Mesendoderm (in vitro differentiated cells): ENCODE results near the gene TRRAP.
"Not testable (repeated sequence)": the region's sequence is repeated elsewhere in the genome, so short reads cannot be mapped to it uniquely, and the experiment has no call there.

Experiments used
- DNase-seq: peaks from one replicate; pipeline ENCODE4 v3.0.0; 2013
- H2AK5ac ChIP-seq: 2 replicates; pipeline ENCODE4 v1.6.1; 2013; ENCODE audit warnings: low read length, inconsistent platforms
- H2BK120ac ChIP-seq: 2 replicates; pipeline ENCODE4 v1.6.1; 2013; ENCODE audit warnings: low read depth, mild to moderate bottlenecking, low read length, moderate library complexity, mixed read lengths
- H2BK15ac ChIP-seq: replicated peaks from 2 replicates; pipeline ENCODE4 v1.6.1; 2013; ENCODE audit warnings: low read depth, mild to moderate bottlenecking, moderate library complexity
- H2BK5ac ChIP-seq: 2 replicates; pipeline ENCODE4 v1.6.1; 2013; ENCODE audit warnings: low read length, inconsistent platforms
- H3K18ac ChIP-seq: 2 replicates; pipeline ENCODE4 v1.6.1; 2013; ENCODE audit warnings: mild to moderate bottlenecking, low read length, mixed read lengths
- H3K23ac ChIP-seq: one replicate; pipeline ENCODE4 v1.6.1; 2013; ENCODE audit warnings: low read length
- H3K27ac ChIP-seq: 2 replicates; pipeline ENCODE4 v1.5.1; 2013; ENCODE audit warnings: low read depth, mild to moderate bottlenecking, inconsistent platforms, low read length, moderate library complexity
- H3K27me3 ChIP-seq: 2 replicates; pipeline ENCODE4 v1.6.1; 2013; ENCODE audit warnings: low read length, control low read depth, mild to moderate bottlenecking, inconsistent platforms; ENCODE audit not compliant: insufficient read depth, poor library complexity
- H3K36me3 ChIP-seq: 2 replicates; pipeline ENCODE4 v1.6.1; 2013; ENCODE audit warnings: low read length, inconsistent platforms; ENCODE audit not compliant: control insufficient read depth, insufficient read depth
- H3K4ac ChIP-seq: one replicate; pipeline ENCODE4 v1.6.1; 2013; ENCODE audit warnings: low read depth, mild to moderate bottlenecking, low read length, moderate library complexity
- H3K4me1 ChIP-seq: 2 replicates; pipeline ENCODE4 v1.6.1; 2013; ENCODE audit warnings: low read depth, low read length, inconsistent platforms; ENCODE audit not compliant: control insufficient read depth
- H3K4me2 ChIP-seq: 2 replicates; pipeline ENCODE4 v1.6.1; 2013; ENCODE audit warnings: low read length
- H3K4me3 ChIP-seq: 2 replicates; pipeline ENCODE4 v1.5.1; 2013; ENCODE audit warnings: mild to moderate bottlenecking, low read length
- H3K56ac ChIP-seq: one replicate; pipeline ENCODE4 v1.6.1; 2013; ENCODE audit warnings: low read length
- H3K79me1 ChIP-seq: 2 replicates; pipeline ENCODE4 v1.6.1; 2013; ENCODE audit warnings: low read length, inconsistent platforms
- H3K79me2 ChIP-seq: 2 replicates; pipeline ENCODE4 v1.6.1; 2013; ENCODE audit warnings: mild to moderate bottlenecking, low read length; ENCODE audit not compliant: control insufficient read depth, insufficient read depth
- H3K9ac ChIP-seq: 2 replicates; pipeline ENCODE4 v1.6.1; 2013; ENCODE audit warnings: low read length, inconsistent platforms
- H4K5ac ChIP-seq: one replicate; pipeline ENCODE4 v1.6.1; 2013; ENCODE audit warnings: low read length
- H4K8ac ChIP-seq: one replicate; pipeline ENCODE4 v1.6.1; 2013; ENCODE audit warnings: low read depth, mild to moderate bottlenecking, control low read depth, low read length, moderate library complexity
- WGBS: extraction: QIAGEN DNeasy Blood & Tissue Kit; methylation state at CpG from one replicate; pipeline ENCODE4 v1.1.7; 2013; ENCODE audit warnings: low lambda C conversion rate, missing lambda C conversion rate; ENCODE audit not compliant: insufficient coverage; ENCODE audit errors: extremely low coverage; 5-methylcytosine and 5-hydroxymethylcytosine counted together

Gene TRRAP

DNA sequence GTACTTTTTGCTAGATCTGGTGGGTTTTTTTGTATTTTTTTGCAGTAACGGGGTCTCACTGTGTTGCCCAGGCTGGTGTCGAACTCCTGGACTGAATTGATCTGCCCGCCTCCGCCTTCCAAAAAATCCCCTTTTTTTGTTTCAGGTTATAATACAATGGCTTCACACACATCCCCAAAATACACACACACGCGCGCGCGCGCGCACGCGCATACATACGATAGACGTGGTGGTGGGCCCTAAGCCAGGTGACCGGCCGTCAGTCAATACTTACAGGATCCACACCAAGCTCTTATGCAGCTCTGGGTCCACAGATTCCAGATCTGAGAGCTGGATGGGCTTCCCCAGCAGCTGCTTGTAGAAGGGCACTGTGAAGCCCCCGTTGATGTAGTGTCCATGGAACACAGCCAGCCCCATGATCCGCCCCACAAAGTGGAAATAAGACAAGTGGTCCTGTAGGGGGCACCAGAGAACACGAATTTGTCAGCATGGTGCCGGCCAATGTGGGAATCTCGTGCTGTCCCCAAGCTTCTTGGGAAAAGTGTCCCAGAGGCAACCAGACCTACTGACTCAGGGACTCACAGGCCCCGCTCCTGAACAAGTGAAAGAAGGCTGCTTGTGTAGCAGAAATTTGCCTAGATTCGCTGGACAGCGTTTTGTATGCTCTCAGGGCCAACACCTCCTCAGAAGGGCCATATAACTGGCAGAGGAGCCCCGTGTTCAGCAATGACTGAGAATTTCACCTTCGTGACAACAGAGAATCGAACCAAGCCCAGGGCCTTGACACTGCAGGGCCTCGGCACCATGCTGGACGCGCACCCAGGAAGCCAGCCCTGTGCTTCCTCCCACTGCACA is 162.0 kb downstream of the TRRAP start:
- H3K9ac ChIP-seq = no peak overlapping the region

DNA sequence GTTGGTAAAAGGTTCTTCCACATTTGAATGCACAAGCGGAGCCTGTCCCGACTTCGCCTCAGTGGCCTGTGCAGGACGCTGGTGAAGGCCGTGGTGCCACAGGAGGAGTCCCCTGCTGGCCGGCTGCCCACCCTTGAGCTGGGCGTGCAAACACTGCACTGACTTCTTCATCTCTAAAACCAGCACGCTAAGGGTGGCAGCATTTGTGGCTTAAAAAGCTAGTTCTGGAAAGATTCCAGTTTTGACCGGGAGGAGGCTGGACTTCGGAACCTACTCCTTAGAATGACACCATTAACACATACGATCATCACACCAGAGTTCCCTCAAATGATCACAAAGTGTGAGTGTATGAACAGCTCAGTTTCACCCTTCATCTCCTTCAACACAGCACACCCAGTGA is 163.2 kb downstream of the TRRAP start:
- Histone ChIP-seq H3K27ac (no peak overlapping the region), H3K79me1 (no peaks in the 10 kb centered on the region), H3K4me2 (no peak overlapping the region), H4K5ac (no peak overlapping the region), H3K27me3 (no peaks in the 10 kb centered on the region), H3K4me1 (no peaks in the 10 kb centered on the region), H3K56ac (no peak overlapping the region), H3K4me3 (no peak overlapping the region), H2BK120ac (no peak overlapping the region), H3K36me3 (peaks cover 12% of the 10 kb centered on the region), H3K18ac (no peak overlapping the region), H3K23ac (no peak overlapping the region), H2BK5ac (no peak overlapping the region), H2AK5ac (no peak overlapping the region), H3K9ac (no peak overlapping the region), H4K8ac (no peak overlapping the region), H2BK15ac (no peak overlapping the region), H3K79me2 (no peaks in the 10 kb centered on the region), H3K4ac (no peak overlapping the region)
- DNase-seq = no peak
- no CpG with 5 or more reads among the region's 11 CpGs for WGBS

More for the DNA sequence above, 162.0 kb downstream of the TRRAP start:
- Histone ChIP-seq H3K4ac (no peak overlapping the region), H2BK5ac (no peak overlapping the region), H3K4me1 (no peaks in the 10 kb centered on the region), H4K8ac (no peak overlapping the region), H3K4me3 (no peak overlapping the region), H2BK120ac (no peak overlapping the region), H3K18ac (no peak overlapping the region), H2AK5ac (no peak overlapping the region), H3K27me3 (no peaks in the 10 kb centered on the region), H3K79me1 (no peaks in the 10 kb centered on the region), H3K36me3 (peaks cover 15% of the 10 kb centered on the region), H4K5ac (no peak overlapping the region), H3K4me2 (no peak overlapping the region), H3K23ac (no peak overlapping the region), H3K79me2 (no peaks in the 10 kb centered on the region), H3K56ac (peak overlapping the region; percentile 68), H3K27ac (no peak overlapping the region), H2BK15ac (no peak overlapping the region)
- DNase-seq = peak; percentile 92
- no CpG with 5 or more reads among the region's 31 CpGs for WGBS

DNA sequence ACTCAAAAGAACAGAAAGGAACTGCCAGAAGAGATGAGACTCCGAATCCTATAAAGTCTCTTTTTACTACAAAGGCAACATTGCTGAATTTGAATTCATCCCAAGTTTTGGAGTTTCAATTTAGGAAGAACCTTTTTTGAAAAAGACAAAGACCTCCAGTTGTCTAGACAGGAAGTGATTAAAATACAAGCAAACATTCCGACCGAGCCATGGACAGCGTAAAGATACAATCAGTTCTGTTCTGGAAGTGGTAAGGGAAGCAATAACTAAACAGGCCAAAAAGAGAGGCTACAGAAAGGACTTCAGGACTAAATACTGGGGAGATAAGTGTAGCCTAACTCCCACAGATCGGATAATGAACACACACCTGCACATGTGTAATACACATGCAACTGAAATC is 164.6 kb downstream of the TRRAP start:
- WGBS = no CpG with 5 or more reads among the region's 5 CpGs

DNA sequence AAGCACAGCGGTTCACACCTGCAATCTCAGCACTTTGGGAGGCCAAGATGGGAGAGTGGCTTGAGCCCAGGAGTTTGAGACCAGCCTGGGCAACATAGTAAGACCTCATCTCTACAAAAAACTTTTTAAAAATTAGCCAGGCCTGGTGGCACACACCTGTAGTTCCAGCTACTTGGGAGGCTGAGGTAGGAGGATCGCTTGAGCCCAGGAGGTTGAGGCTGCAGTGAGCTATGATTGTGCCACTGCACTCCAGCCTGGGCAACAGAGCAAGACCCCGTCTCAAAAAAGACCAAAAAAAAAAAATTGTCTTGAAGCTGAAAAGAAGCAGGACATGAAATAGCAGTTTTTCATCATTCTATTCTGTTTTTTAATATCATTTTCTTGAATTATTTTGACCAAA is 166.5 kb downstream of the TRRAP start:
- H3K4me3 ChIP-seq, H3K18ac ChIP-seq, H3K23ac ChIP-seq, DNase-seq, H3K36me3 ChIP-seq, H2BK15ac ChIP-seq, H2AK5ac ChIP-seq, H4K5ac ChIP-seq, H3K9ac ChIP-seq, H3K27ac ChIP-seq, H2BK5ac ChIP-seq, H3K56ac ChIP-seq, H2BK120ac ChIP-seq, H3K79me1 ChIP-seq, H4K8ac ChIP-seq, H3K79me2 ChIP-seq, H3K27me3 ChIP-seq, H3K4me2 ChIP-seq, H3K4me1 ChIP-seq, H3K4ac ChIP-seq: not testable (repeated sequence)
- no CpG with 5 or more reads among the region's 3 CpGs for WGBS

More for the DNA sequence above, 164.6 kb downstream of the TRRAP start:
- Histone ChIP-seq H3K27me3 (no peaks in the 10 kb centered on the region), H2BK120ac (no peak overlapping the region), H3K18ac (no peak overlapping the region), H3K23ac (no peak overlapping the region), H3K9ac (no peak overlapping the region), H4K5ac (no peak overlapping the region), H3K27ac (no peak overlapping the region), H2BK15ac (no peak overlapping the region), H3K4me3 (no peak overlapping the region), H3K4ac (no peak overlapping the region), H2BK5ac (no peak overlapping the region), H3K56ac (no peak overlapping the region), H3K79me1 (no peaks in the 10 kb centered on the region), H3K36me3 (peaks cover 7% of the 10 kb centered on the region), H3K4me1 (no peaks in the 10 kb centered on the region), H3K4me2 (no peak overlapping the region), H2AK5ac (no peak overlapping the region), H4K8ac (no peak overlapping the region), H3K79me2 (no peaks in the 10 kb centered on the region)
- no peak for DNase-seq

DNA sequence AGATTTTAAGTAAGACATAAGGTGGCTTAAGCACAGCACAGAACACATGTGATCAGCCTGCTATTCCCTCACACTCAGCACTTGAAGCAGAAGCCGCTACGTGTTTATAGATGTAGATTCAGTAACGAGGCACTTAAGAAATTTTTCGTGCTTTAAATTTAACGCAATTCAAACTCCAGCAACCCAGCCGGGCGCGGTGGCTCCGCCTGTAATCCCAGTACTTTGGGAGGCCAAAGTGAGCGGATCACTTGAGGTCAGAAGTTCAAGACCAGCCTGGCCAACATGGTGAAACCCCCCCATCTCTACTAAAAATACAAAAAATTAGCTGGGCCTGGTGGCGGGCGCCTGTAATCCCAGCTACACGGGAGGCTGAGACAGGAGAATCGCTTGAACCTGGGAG is 167.9 kb downstream of the TRRAP start:
- not testable (repeated sequence) for H3K18ac ChIP-seq, H3K4me3 ChIP-seq, H3K4me1 ChIP-seq, H3K27me3 ChIP-seq, H3K56ac ChIP-seq, H2BK5ac ChIP-seq, DNase-seq, H3K23ac ChIP-seq, H2AK5ac ChIP-seq, H3K27ac ChIP-seq, H4K8ac ChIP-seq, H3K79me1 ChIP-seq, H3K79me2 ChIP-seq, H3K9ac ChIP-seq, H3K4ac ChIP-seq, H2BK15ac ChIP-seq, H2BK120ac ChIP-seq, H3K36me3 ChIP-seq, H4K5ac ChIP-seq, H3K4me2 ChIP-seq
- WGBS = no CpG with 5 or more reads among the region's 14 CpGs

DNA sequence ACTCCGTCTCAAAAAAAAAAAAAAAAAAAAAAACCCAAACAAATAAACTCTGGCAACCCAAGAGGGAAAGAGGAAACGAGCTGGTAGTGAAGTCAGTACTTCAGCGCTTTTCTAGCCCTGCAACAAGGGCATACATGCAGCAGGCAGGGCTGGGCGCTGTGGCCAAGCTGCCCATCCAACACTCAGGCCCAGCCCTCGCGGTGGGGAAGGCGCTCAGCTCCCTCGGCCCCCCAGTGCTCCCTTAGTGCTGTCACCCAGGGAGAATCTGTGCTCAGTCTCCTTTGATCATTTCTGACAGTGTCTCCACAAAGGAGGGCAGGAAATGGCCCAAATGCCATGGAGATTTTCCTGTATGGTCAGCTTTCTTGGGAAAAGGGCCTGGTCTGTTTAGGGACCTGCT is 168.4 kb downstream of the TRRAP start:
- Histone ChIP-seq H3K4me2 (no peak overlapping the region), H4K8ac (no peak overlapping the region), H3K18ac (no peak overlapping the region), H2BK15ac (no peak overlapping the region), H3K23ac (no peak overlapping the region), H3K9ac (no peak overlapping the region), H3K4me3 (no peak overlapping the region), H3K4ac (no peak overlapping the region), H2BK5ac (no peak overlapping the region), H3K27ac (no peak overlapping the region), H3K79me2 (no peaks in the 10 kb centered on the region), H2BK120ac (no peak overlapping the region), H3K36me3 (peaks cover 11% of the 10 kb centered on the region), H2AK5ac (no peak overlapping the region), H3K27me3 (no peaks in the 10 kb centered on the region), H3K79me1 (no peaks in the 10 kb centered on the region), H3K56ac (no peak overlapping the region), H3K4me1 (no peaks in the 10 kb centered on the region), H4K5ac (no peak overlapping the region)
- DNase-seq = peak; percentile 22
- WGBS = no CpG with 5 or more reads among the region's 8 CpGs
